ENCODE results near the gene KIAA0408. TPM values are rescaled to one million over a fixed set of nuclear protein-coding genes. Genes with fewer than 3 reads are reported as not detected.

The KIAA0408 gene
- total and polyA plus RNA-seq, 5 donors: 1.3 to 8.2 (median 3.7) TPM

GRCh38 chr6:127481628-127482027 lies 22.4 kb upstream of the KIAA0408 start:
- Histone ChIP-seq H3K27me3 (ENCODE audit: control insufficient read depth, insufficient read depth) (no peaks in the 10 kb centered on the region), H3K9me3 (ENCODE audit: control insufficient read depth, low read length) (no peaks in the 10 kb centered on the region), H3K4me1 (ENCODE audit: control insufficient read depth, insufficient read depth, low read length) (no peaks in the 10 kb centered on the region), H3K4me3 (ENCODE audit: low read length) (no peak overlapping the region), H3K27ac (ENCODE audit: low read length) (no peak overlapping the region)
- intact Hi-C loops (cut with DNase I): no loop called here
- WGBS: 52% methylated on average over 4 of the region's 4 CpGs
- no peak for ATAC-seq
- no peak for DNase-seq

- intact Hi-C loops (cut with DNase I): no loop called here
- H3K9me3 ChIP-seq (ENCODE audit: control insufficient read depth, low read length): no peaks in the 10 kb centered on the region
- no peaks in the 10 kb centered on the region for H3K27me3 ChIP-seq (ENCODE audit: control insufficient read depth, insufficient read depth)
- H3K4me3 ChIP-seq (ENCODE audit: low read length): no peak overlapping the region
- no peaks in the 10 kb centered on the region for H3K4me1 ChIP-seq (ENCODE audit: control insufficient read depth, insufficient read depth, low read length)
- ATAC-seq: no peak
- H3K27ac ChIP-seq (ENCODE audit: low read length): no peak overlapping the region
- WGBS: 70% methylated on average over 2 of the region's 2 CpGs
- DNase-seq: no peak
These were observed 21.9 kb upstream of the KIAA0408 start for GRCh38 chr6:127481111-127481510.

GRCh38 chr6:127477658-127478057 lies 18.5 kb upstream of the KIAA0408 start:
- WGBS: 93% methylated on average over 1 of the region's 1 CpG

GRCh38 chr6:127475823-127476176 lies 16.6 kb upstream of the KIAA0408 start:
- intact Hi-C loops (cut with DNase I): loop anchor here in 1 of 4 donors (10.0 kb wide), 1 partner anchor 59 kb away; no protein-coding TSS in a partner anchor

More at GRCh38 chr6:127477658-127478057, 18.5 kb upstream of the KIAA0408 start:
- no peaks in the 10 kb centered on the region for H3K4me1 ChIP-seq (ENCODE audit: control insufficient read depth, insufficient read depth, low read length)
- no peaks in the 10 kb centered on the region for H3K9me3 ChIP-seq (ENCODE audit: control insufficient read depth, low read length)
- ATAC-seq (no peak), DNase-seq (no peak)
- intact Hi-C loops (cut with DNase I): loop anchor here in 1 of 4 donors (10.0 kb wide), 1 partner anchor 57 kb away; no protein-coding TSS in a partner anchor
- H3K27ac ChIP-seq (ENCODE audit: low read length): no peak overlapping the region
- no peak overlapping the region for H3K4me3 ChIP-seq (ENCODE audit: low read length)
- H3K27me3 ChIP-seq (ENCODE audit: control insufficient read depth, insufficient read depth): no peaks in the 10 kb centered on the region

GRCh38 chr6:127475135-127475822 lies 16.1 kb upstream of the KIAA0408 start:
- Histone ChIP-seq H3K9me3 (ENCODE audit: control insufficient read depth, low read length) (no peaks in the 10 kb centered on the region), H3K27ac (ENCODE audit: low read length) (no peak overlapping the region), H3K27me3 (ENCODE audit: control insufficient read depth, insufficient read depth) (no peaks in the 10 kb centered on the region), H3K4me3 (ENCODE audit: low read length) (no peak overlapping the region), H3K4me1 (ENCODE audit: control insufficient read depth, insufficient read depth, low read length) (no peaks in the 10 kb centered on the region)
- 79% methylated on average over 87 of the region's 87 CpGs for WGBS
- ATAC-seq (peak in 1 of 2 donors; percentile 22), DNase-seq (peak in 2 of 3 donors; percentile 46 to 52)
- intact Hi-C loops (cut with DNase I): loop anchor here in 1 of 4 donors (10.0 kb wide), 1 partner anchor 60 kb away; no protein-coding TSS in a partner anchor

More at GRCh38 chr6:127475823-127476176, 16.6 kb upstream of the KIAA0408 start:
- DNase-seq (peak in 2 of 3 donors; percentile 62 to 63), ATAC-seq (no peak)
- Histone ChIP-seq H3K4me3 (ENCODE audit: low read length) (no peak overlapping the region), H3K27me3 (ENCODE audit: control insufficient read depth, insufficient read depth) (no peaks in the 10 kb centered on the region), H3K4me1 (ENCODE audit: control insufficient read depth, insufficient read depth, low read length) (no peaks in the 10 kb centered on the region), H3K9me3 (ENCODE audit: control insufficient read depth, low read length) (no peaks in the 10 kb centered on the region), H3K27ac (ENCODE audit: low read length) (no peak overlapping the region)
- WGBS: 84% methylated on average over 34 of the region's 34 CpGs

GRCh38 chr6:127471379-127472255 lies 12.4 kb upstream of the KIAA0408 start:
- Histone ChIP-seq H3K27me3 (ENCODE audit: control insufficient read depth, insufficient read depth) (no peaks in the 10 kb centered on the region), H3K9me3 (ENCODE audit: control insufficient read depth, low read length) (no peaks in the 10 kb centered on the region), H3K27ac (ENCODE audit: low read length) (no peak overlapping the region), H3K4me3 (ENCODE audit: low read length) (no peak overlapping the region), H3K4me1 (ENCODE audit: control insufficient read depth, insufficient read depth, low read length) (no peaks in the 10 kb centered on the region)
- no peak for DNase-seq
- 70% methylated on average over 5 of the region's 5 CpGs for WGBS
- intact Hi-C loops (cut with DNase I): loop anchor here in 1 of 4 donors (10.0 kb wide), 1 partner anchor 63 kb away; no protein-coding TSS in a partner anchor
- ATAC-seq: no peak

GRCh38 chr6:127468936-127469335 lies 9.7 kb upstream of the KIAA0408 start:
- WGBS: 76% methylated on average over 2 of the region's 2 CpGs
- Histone ChIP-seq H3K4me1 (ENCODE audit: control insufficient read depth, insufficient read depth, low read length) (no peaks in the 10 kb centered on the region), H3K27ac (ENCODE audit: low read length) (no peak overlapping the region), H3K9me3 (ENCODE audit: control insufficient read depth, low read length) (no peaks in the 10 kb centered on the region), H3K27me3 (ENCODE audit: control insufficient read depth, insufficient read depth) (no peaks in the 10 kb centered on the region), H3K4me3 (ENCODE audit: low read length) (no peak overlapping the region)
- no peak for ATAC-seq
- intact Hi-C loops (cut with DNase I): loop anchor here in 1 of 4 donors (10.0 kb wide), 1 partner anchor 76 kb away; no protein-coding TSS in a partner anchor
- no peak for DNase-seq

GRCh38 chr6:127466416-127466815 lies 7.2 kb upstream of the KIAA0408 start:
- DNase-seq: no peak
- H3K9me3 ChIP-seq (ENCODE audit: control insufficient read depth, low read length): no peaks in the 10 kb centered on the region
- no peak overlapping the region for H3K4me3 ChIP-seq (ENCODE audit: low read length)
- H3K4me1 ChIP-seq (ENCODE audit: control insufficient read depth, insufficient read depth, low read length): no peaks in the 10 kb centered on the region
- intact Hi-C loops (cut with DNase I): loop anchor here in 1 of 4 donors (10.0 kb wide), 1 partner anchor 78 kb away; no protein-coding TSS in a partner anchor
- H3K27me3 ChIP-seq (ENCODE audit: control insufficient read depth, insufficient read depth): no peaks in the 10 kb centered on the region
- no peak for ATAC-seq
- H3K27ac ChIP-seq (ENCODE audit: low read length): no peak overlapping the region
- 76% methylated on average over 5 of the region's 5 CpGs for WGBS

GRCh38 chr6:127464881-127465459 lies 5.8 kb upstream of the KIAA0408 start:
- 36% methylated on average over 3 of the region's 3 CpGs for WGBS
- intact Hi-C loops (cut with DNase I): loop anchor here in 1 of 4 donors (10.0 kb wide), 1 partner anchor 80 kb away; no protein-coding TSS in a partner anchor
- no peak overlapping the region for H3K27ac ChIP-seq (ENCODE audit: low read length)
- no peaks in the 10 kb centered on the region for H3K9me3 ChIP-seq (ENCODE audit: control insufficient read depth, low read length)
- no peaks in the 10 kb centered on the region for H3K4me1 ChIP-seq (ENCODE audit: control insufficient read depth, insufficient read depth, low read length)
- H3K4me3 ChIP-seq (ENCODE audit: low read length): no peak overlapping the region
- H3K27me3 ChIP-seq (ENCODE audit: control insufficient read depth, insufficient read depth): no peaks in the 10 kb centered on the region
- DNase-seq: peak; percentile 63 to 77 (median 66)
- ATAC-seq: peak; percentile 91

GRCh38 chr6:127464161-127464880 lies 5.1 kb upstream of the KIAA0408 start:
- intact Hi-C loops (cut with DNase I): loop anchor here in 1 of 4 donors (10.0 kb wide), 1 partner anchor 80 kb away; no protein-coding TSS in a partner anchor
- Histone ChIP-seq H3K9me3 (ENCODE audit: control insufficient read depth, low read length) (no peaks in the 10 kb centered on the region), H3K4me1 (ENCODE audit: control insufficient read depth, insufficient read depth, low read length) (no peaks in the 10 kb centered on the region), H3K4me3 (ENCODE audit: low read length) (no peak overlapping the region), H3K27me3 (ENCODE audit: control insufficient read depth, insufficient read depth) (no peaks in the 10 kb centered on the region), H3K27ac (ENCODE audit: low read length) (no peak overlapping the region)
- WGBS: 36% methylated on average over 6 of the region's 6 CpGs
- peak; percentile 85 to 91 for ATAC-seq
- DNase-seq: peak in 1 of 3 donors; percentile 51
